Measurements from ENCODE around the gene ACAD11.
A peak's percentile ranks its signal among the peaks of the same experiment; 100 is the strongest.

ACAD11 gene, protein sequence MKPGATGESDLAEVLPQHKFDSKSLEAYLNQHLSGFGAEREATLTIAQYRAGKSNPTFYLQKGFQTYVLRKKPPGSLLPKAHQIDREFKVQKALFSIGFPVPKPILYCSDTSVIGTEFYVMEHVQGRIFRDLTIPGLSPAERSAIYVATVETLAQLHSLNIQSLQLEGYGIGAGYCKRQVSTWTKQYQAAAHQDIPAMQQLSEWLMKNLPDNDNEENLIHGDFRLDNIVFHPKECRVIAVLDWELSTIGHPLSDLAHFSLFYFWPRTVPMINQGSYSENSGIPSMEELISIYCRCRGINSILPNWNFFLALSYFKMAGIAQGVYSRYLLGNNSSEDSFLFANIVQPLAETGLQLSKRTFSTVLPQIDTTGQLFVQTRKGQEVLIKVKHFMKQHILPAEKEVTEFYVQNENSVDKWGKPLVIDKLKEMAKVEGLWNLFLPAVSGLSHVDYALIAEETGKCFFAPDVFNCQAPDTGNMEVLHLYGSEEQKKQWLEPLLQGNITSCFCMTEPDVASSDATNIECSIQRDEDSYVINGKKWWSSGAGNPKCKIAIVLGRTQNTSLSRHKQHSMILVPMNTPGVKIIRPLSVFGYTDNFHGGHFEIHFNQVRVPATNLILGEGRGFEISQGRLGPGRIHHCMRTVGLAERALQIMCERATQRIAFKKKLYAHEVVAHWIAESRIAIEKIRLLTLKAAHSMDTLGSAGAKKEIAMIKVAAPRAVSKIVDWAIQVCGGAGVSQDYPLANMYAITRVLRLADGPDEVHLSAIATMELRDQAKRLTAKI

GRCh38 chr3:132659365-132660051 is at the start of gene ACAD11:
Gene ACAD11, minus strand, starts transcription at chr3:132659809. Its CDS starts 58 bp downstream, at chr3:132659751.
- peak; percentile 81 for DNase-seq

DNA sequence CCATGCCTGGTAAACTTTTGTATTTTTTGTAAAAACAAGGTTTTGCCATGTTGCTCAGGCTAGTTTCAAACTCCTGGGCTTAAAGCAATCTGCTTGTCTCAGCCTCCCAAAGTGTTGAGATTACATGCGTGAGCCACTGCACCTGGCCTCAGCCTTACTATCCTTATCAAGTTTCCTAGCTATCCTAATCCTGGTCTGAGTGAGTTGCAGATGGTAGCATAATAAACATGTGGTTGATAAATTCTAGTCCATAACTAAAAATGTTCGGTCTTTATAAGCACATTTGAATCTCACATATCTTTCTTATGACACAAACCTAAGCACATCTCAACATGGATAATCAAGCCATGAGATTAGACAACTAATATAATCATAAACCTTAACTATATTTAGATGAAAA is 44.1 kb upstream of the ACAD11 start:
- no peak for DNase-seq

GRCh38 chr3:132695422-132695821 is 35.8 kb upstream of the ACAD11 start:
- DNase-seq, result no peak

GRCh38 chr3:132694991-132695390 is 35.4 kb upstream of the ACAD11 start:
- no peak for DNase-seq

GRCh38 chr3:132690040-132690439 is 30.4 kb upstream of the ACAD11 start:
- no peak for DNase-seq

DNA sequence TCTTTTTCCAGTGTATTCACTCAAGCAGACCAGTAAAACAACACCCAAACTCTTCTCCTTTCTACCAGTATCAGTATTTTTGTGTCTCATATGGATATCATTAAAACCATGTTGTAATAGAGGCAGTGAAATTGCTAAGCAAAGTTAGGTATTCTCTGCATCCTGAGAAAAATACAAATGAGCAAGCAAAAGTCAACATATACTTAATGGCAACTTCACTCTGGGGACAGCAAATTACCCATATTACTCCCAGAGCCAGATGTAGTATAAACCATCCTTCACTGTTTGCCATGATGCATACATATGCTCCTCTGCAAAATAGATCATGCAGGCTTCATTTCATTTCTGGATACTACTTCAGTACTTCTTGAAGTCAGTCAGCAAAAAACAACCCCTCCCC is 22.6 kb upstream of the ACAD11 start:
- DNase-seq, result no peak

GRCh38 chr3:132681421-132681820 is 21.8 kb upstream of the ACAD11 start:
- no peak for DNase-seq

DNA sequence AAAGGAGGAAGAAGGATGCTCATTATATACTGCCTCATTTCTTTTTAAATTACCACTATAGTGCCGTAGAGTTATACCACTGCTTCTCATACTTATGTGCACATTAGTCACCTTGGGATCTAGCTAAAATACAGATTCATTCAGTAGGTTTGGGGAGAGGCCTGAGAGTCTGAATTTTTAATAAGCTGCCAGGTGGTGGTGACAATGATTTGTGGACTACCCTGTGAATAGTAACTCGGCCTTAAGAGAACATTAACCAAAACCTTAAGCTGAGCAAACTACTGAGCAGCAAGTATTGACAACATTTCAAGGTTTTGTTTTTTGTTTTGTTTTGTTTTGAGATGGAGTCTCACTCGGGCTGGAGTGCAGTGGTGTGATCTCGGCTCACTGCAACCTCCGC is 20.3 kb upstream of the ACAD11 start:
- no peak for DNase-seq

- DNase-seq, result no peak
Measured at GRCh38 chr3:132675408-132675807, 15.8 kb upstream of the ACAD11 start.

- DNase-seq, result peak; percentile 26
Measured at GRCh38 chr3:132669256-132669777, 9.7 kb upstream of the ACAD11 start.

DNA sequence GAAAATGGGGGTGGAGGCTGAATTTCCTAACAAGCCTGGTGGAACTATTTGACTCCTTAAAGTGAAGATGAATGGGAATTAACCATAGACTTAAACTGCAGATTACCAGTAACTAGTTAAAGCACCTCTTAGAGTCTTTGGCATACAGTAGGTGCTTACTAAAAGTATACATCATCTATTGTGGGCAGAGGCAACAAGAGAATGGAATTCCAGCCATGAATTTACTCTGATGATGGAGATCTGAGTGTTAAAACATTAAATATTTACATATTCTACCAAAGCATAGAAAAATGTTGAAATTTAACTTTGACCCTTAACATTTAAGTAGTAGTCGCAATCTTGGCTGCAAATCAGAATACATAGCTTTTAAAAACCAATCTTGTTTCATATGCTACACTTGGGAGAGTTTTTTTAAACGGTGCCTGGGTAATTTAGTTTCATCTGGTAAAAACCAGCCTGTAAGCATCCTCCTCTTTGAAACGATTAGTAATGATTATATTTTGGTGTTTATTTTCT is 5.7 kb upstream of the ACAD11 start:
- no peak for DNase-seq

- DNase-seq, result no peak
Measured at GRCh38 chr3:132662212-132662611, 2.6 kb upstream of the ACAD11 start.

GRCh38 chr3:132661101-132661500 is 1.5 kb upstream of the ACAD11 start:
- DNase-seq, result peak; percentile 50

- DNase-seq, result no peak
Measured at GRCh38 chr3:132660811-132661070, 1.1 kb upstream of the ACAD11 start.

DNA sequence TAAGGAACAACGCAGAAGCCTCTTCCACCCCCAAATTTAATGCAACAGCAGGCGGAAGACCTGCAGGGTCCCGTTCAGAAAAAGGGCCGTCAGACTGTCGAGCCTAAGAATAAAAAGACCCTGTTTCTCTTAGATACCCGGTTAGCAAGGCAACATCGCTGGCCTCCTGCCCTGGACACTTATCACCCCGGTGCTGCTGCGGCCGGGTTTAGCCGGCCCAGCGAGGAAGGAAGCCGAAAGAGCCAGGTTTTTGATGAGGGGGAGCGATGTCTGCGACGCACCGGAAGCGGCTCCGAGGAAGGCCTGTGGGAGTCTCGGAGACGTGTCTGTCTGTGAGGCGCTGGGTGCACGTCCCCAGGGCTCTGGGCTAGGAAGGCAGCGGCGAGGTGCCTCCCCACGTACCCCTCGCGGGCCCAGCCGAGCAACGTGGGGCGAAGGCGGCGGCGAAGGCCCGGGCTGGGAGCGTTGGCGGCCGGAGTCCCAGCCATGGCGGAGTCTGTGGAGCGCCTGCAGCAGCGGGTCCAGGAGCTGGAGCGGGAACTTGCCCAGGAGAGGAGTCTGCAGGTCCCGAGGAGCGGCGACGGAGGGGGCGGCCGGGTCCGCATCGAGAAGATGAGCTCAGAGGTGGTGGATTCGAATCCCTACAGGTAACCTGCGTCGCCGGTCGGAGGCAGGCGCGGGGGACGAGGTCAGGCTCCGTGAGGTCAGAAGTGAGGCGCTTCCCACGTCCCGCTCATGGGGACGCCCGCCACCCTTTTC is 622 bp upstream of the ACAD11 start, which contains the start of gene UBA5:
Gene UBA5 (plus strand): TSS at position 278 of the 759 bp plus-strand sequence. CDS start 209 bp downstream, at position 487.
- DNase-seq, result peak; percentile 83

- no peak for DNase-seq
Measured at GRCh38 chr3:132659000-132659364, 627 bp downstream of the ACAD11 start.

DNA sequence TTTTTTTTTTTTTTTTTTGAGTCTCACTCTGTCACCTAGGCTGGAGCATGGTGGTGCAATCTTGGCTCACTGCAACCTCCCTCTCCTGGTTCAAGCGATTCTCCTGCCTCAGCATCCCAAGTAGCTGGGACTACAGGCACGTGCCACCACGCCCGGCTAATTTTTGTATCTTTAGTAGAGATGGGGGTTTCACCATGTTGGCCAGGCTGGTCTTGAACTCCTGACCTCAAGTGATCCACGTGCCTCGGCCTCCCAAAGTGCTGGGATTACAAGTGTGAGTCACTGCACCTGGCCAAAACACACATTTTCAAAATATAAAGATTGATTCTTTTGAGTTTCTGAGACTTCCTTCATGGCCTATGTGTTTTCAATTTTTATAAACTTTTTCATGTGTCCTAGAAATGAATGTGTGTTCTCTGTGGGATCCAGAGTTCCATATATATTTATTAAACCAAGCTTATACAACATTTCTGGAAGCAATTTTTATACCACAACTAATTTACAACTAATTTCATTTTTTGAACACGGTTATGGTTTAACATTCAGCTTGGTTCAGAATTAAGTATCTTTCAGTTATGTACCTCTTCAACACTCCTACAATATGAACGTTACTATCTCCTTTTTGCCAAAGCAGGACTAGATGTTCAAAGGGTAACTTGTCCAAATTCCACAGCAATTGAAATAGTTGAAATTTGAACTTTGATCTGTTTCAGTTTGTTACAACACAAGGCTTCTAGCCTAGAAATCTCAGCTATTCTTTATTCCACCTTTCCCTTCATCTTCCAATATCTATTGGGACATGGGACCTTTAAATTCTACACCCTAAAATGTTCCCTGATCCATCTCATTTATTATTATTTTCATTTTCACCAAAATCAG is 1.5 kb downstream of the ACAD11 start:
- DNase-seq, result no peak

DNA sequence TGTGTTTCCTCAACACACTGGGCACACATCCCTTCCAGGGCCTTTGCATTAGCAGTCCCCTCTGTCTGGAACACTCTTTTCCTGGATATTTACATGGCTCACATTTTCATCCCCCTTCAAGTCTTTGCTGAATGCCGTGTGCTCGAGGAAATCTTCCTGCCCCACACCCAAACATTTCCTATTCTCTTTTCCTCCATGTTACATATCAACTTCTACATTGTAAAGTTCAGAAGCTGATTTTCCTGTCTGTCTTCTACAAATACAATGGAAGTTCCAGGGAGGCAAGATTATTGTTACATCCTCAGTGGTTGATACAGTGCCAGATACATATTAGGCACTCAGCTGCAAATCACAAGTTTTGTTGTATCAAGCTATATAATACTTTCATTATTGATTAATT is 4.1 kb downstream of the ACAD11 start:
- no peak for DNase-seq

DNA sequence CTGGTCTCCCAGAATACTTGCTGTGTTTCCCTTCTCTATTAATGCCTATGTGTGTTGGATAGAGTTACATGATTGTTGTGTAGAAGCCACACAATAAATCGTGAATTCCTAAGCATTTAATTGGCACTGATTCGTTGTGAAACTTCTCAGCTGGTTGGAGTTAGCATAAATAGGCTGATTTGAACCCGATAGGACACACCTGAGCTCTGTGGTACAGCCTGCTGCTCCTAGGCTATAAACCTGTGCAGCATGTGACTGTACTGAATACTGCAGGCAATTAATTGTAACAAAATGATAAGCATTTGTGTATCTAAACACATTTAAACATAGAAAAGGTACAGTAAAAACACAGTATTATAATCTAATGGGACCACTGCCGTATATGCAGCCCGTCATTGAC is 4.9 kb downstream of the ACAD11 start:
- DNase-seq, result no peak

GRCh38 chr3:132654190-132654589 is 5.4 kb downstream of the ACAD11 start:
- no peak for DNase-seq

DNA sequence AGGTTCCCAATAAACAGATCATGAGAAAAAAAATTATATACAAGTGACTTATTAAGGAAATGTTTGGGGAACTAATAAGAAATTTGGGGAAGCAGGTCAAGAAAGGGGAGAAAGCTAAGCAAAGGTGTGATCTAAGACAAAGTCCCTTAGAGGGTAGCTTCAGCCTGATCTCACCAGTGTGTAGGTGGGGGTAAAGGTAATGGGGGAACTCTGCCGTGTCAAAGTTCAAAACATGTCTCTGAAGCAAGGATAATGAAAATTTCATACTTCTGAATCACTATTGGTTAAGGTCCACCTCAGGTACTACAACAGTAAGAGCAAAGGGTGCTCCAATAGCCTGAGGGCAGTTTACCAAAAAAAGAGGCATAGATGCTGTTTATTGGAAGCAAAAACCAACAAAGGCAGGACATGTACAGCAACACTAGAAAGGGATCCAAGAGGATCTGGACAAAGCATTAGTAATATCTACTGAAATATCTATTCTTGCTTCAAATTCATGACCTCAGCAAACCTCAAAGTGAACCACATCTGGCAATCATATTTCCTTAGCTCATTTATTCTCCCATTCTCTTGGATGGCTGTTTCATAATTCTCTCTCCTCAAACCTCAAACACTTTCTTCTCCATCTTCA is 6.9 kb downstream of the ACAD11 start:
- DNase-seq, result no peak
